GM21526 (cell line): ENCODE measurements around the gene STAM.

Experiments
- ATAC-seq: cut with Tn5 transposase; IDR thresholded peaks from one replicate; pipeline ENCODE4 v1.9.1; 2021; ENCODE audit warnings: moderate library complexity; ENCODE audit not compliant: unreplicated experiment, low FRiP score

STAM gene

GRCh38 chr10:17756557-17757217 is 112.7 kb downstream of the STAM start:
- ATAC-seq, result peak; percentile 97

- ATAC-seq, result no peak
These were observed 114.2 kb downstream of the STAM start for GRCh38 chr10:17758200-17758599.

GRCh38 chr10:17758896-17759295 is 114.9 kb downstream of the STAM start:
- ATAC-seq, result no peak

GRCh38 chr10:17764142-17764541 is 120.2 kb downstream of the STAM start:
- no peak for ATAC-seq

- ATAC-seq, result no peak
These were observed 121.7 kb downstream of the STAM start for GRCh38 chr10:17765602-17766001.
